Measurements from ENCODE around the gene EHMT1.

GRCh38 chr9:137751616-137752015, 132.8 kb downstream of the EHMT1 start:
- TF ChIP-seq RAD21 (IDR thresholded peaks at IDR 0.05; ENCODE audit: low read depth) = no peak
- TF ChIP-seq FOXM1 (IDR thresholded peaks at IDR 0.05; ENCODE audit: borderline replicate concordance, low read depth) = no peak
- TF ChIP-seq YY1 (IDR thresholded peaks at IDR 0.05; ENCODE audit: low read depth) = no peak
- no peak for TF ChIP-seq MAX (IDR thresholded peaks at IDR 0.05)
